Upper lobe of left lung (tissue), 6 donors: ENCODE data around the gene ARL5C. TPM values are rescaled to one million over a fixed set of nuclear protein-coding genes. Genes with fewer than 3 reads are reported as not detected.
A peak's percentile ranks its signal among the peaks of the same experiment; 100 is the strongest.

Source experiments
- ATAC-seq, 2 donors: fragments of 200-7000 bp; cut with Tn5 transposase; one replicate each; pipeline ENCODE4 v1.9.1; 2022; ENCODE audit warnings: mild to moderate bottlenecking in 2 of 2, moderate library complexity in 2 of 2; ENCODE audit not compliant: low FRiP score in 2 of 2
- DNase-seq, 2 donors: peaks; one replicate each; pipeline ENCODE4 v3.0.0-alpha.2; 2019 to 2020
- H3K27ac ChIP-seq, 4 donors: fragments of 200-600 bp; sonication (generic); one replicate each; pipeline ENCODE4 v1.5.1; 2016 to 2019
- H3K27me3 ChIP-seq, 4 donors: fragments of 200-600 bp; sonication (generic); one replicate each; pipeline ENCODE4 v1.5.1; 2017 to 2019
- H3K36me3 ChIP-seq, 4 donors: fragments of 200-600 bp; sonication (generic); one replicate each; pipeline ENCODE4 v1.5.1; 2016 to 2019
- H3K4me1 ChIP-seq, 4 donors: fragments of 200-600 bp; sonication (generic); one replicate each; pipeline ENCODE4 v1.5.1; 2018 to 2019
- H3K4me3 ChIP-seq, 4 donors: fragments of 200-600 bp; sonication (generic); one replicate each; pipeline ENCODE4 v1.5.1; 2017 to 2019; ENCODE audit warnings: mild to moderate bottlenecking in 2 of 4, moderate library complexity in 1 of 4
- H3K9me3 ChIP-seq, 4 donors: fragments of 200-600 bp; sonication (generic); one replicate each; pipeline ENCODE4 v1.5.1; 2018 to 2019
- EP300 ChIP-seq, 4 donors: sonication (generic); formaldehyde crosslinking; IDR thresholded peaks; one replicate each; pipeline ENCODE4 v1.5.1; 2017; ENCODE audit warnings: antibody characterized with exemption in 4 of 4, control low read depth in 2 of 4
- POLR2A ChIP-seq, 4 donors: fragments of 450-650 bp; IDR thresholded peaks; one replicate each; pipeline ENCODE4 v1.5.1; 2016 to 2017; ENCODE audit warnings: antibody characterized with exemption in 4 of 4, mild to moderate bottlenecking in 2 of 4
- POLR2AphosphoS5 ChIP-seq, 2 donors: sonication (generic); formaldehyde crosslinking; IDR thresholded peaks; one replicate each; pipeline ENCODE4 v1.5.1; 2017; ENCODE audit warnings: antibody characterized with exemption in 2 of 2
- WGBS, 2 donors: methylation state at CpG; one replicate each; pipeline ENCODE4 v1.1.5; 2017 to 2018; 5-methylcytosine and 5-hydroxymethylcytosine counted together
- total RNA-seq, 6 donors: library from RNA; depleted of rRNA in 4 of 6; stranded (reverse); fragments of >200 nt in 4 of 6; gene quantifications; one replicate each; pipeline versions ENCODE4 v1.1.0 to v1.2.1, GENCODE V29; 2016 to 2021
- TF ChIP-seq, protein P1 (sequence below), 6 experiments: fragments of 450-650 bp in 4 of 6; fragments of 200-600 bp in 2 of 6; sonication (generic) in 2 of 6; IDR thresholded peaks; one replicate each; pipeline ENCODE4 v1.5.1; 2016 to 2019; ENCODE audit warnings: antibody characterized with exemption in 6 of 6
- donor health status: DM: no; HTN: no; CAD: no; lungs with moderate emphysema.
- donor health status: DM: no; HTN: yes; CAD: no; lungs with severe emphysema.

The ARL5C gene
- total RNA-seq, 6 donors from 2014 or later, result 0.39 TPM; not detected in 5

DNA sequence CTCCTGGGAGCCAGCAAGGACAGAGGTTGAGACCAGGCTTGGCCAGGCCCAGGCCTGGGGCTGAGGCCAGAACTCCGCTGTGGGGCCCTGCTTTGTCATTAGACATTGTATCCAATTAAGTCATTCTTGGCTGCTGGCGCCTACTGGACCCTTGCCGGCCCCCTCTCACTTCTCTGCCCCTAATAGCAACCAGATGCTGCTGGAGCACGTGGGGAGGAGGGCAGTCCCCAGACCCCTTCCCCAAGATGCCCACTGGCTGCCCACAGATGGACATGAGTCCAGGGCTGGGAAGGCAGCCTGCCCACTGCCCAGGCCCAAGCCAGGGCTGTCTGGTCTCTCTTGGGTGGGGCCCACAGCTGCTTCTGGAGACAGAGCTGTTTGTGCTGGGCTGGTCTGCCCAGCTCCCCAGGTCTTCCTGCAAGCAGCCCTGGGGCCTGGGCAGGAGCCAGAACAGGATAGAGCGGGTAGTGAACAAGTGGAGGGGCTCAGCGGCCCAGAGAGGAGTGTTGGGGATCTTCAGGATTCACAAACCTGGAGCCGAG, 22.3 kb downstream of the ARL5C start:
- DNase-seq, result no peak
- Histone ChIP-seq H3K27me3 (no peaks in the 10 kb centered on the region), H3K4me1 (peaks cover 0 to 9% (median 2%) of the 10 kb centered on the region in 4 donors), H3K27ac (peak overlapping the region in 3 of 4 donors; percentile 15 to 30 (median 27)), H3K36me3 (no peaks in the 10 kb centered on the region), H3K9me3 (no peaks in the 10 kb centered on the region), H3K4me3 (no peak overlapping the region)
- 85 to 89% methylated on average over 5 to 7 of the region's 7 CpGs for WGBS, 2 donors
- ATAC-seq, result peak; percentile 11 to 79
- no peak for TF ChIP-seq POLR2AphosphoS5 (IDR thresholded peaks at IDR 0.05)
- TF ChIP-seq EP300 (IDR thresholded peaks at IDR 0.05), result no peak
- TF ChIP-seq, protein P1, sequence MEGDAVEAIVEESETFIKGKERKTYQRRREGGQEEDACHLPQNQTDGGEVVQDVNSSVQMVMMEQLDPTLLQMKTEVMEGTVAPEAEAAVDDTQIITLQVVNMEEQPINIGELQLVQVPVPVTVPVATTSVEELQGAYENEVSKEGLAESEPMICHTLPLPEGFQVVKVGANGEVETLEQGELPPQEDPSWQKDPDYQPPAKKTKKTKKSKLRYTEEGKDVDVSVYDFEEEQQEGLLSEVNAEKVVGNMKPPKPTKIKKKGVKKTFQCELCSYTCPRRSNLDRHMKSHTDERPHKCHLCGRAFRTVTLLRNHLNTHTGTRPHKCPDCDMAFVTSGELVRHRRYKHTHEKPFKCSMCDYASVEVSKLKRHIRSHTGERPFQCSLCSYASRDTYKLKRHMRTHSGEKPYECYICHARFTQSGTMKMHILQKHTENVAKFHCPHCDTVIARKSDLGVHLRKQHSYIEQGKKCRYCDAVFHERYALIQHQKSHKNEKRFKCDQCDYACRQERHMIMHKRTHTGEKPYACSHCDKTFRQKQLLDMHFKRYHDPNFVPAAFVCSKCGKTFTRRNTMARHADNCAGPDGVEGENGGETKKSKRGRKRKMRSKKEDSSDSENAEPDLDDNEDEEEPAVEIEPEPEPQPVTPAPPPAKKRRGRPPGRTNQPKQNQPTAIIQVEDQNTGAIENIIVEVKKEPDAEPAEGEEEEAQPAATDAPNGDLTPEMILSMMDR (IDR thresholded peaks at IDR 0.05), result no peak
- no peak for TF ChIP-seq POLR2A (IDR thresholded peaks at IDR 0.05)

DNA sequence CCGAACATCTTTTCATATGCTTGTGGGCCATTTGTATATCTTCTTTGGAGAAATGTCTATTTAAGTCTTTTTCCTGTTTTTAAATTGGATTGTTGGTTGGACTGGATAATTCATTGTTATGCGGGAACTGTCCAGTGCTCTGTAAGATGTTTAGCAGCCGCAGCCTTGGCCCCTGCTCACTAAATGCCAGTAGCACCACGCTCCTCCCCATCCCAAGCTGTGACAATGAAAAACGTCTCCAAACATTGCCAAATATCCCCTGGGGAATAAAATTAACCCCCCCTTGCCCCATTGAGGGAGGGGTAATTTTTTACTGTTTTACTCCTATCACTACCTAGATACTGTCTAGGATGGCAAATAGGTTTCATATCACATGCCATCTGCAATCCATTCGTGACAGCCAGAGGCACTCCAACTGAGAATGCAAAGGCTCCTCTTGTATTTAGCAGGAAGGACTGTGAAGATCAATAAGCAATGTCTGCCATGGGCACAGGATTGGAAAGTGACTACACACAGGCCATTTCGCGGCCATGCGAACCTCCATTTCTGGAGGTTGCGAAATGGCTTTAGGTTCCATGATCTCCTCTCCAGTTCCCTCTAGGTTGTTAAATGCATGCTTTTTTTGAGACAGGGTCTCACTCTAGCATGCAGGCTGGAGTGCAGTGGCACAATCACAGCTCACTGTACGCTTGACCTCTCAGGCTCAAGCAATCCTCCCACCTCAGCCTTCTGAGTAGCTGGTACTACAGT, 23.9 kb downstream of the ARL5C start:
- no peaks in the 10 kb centered on the region for H3K36me3 ChIP-seq
- 79 to 82% methylated on average over 11 of the region's 11 CpGs for WGBS, 2 donors
- no peak overlapping the region for H3K27ac ChIP-seq
- ATAC-seq (no peak), DNase-seq (no peak)
- TF ChIP-seq POLR2A (IDR thresholded peaks at IDR 0.05) (no peak), POLR2AphosphoS5 (IDR thresholded peaks at IDR 0.05) (no peak), EP300 (IDR thresholded peaks at IDR 0.05) (no peak)
- TF ChIP-seq, protein P1 (IDR thresholded peaks at IDR 0.05), result no peak
- peaks cover 0 to 9% (median 2%) of the 10 kb centered on the region in 4 donors for H3K4me1 ChIP-seq
- H3K9me3 ChIP-seq, result no peaks in the 10 kb centered on the region
- no peaks in the 10 kb centered on the region for H3K27me3 ChIP-seq
- no peak overlapping the region for H3K4me3 ChIP-seq

DNA sequence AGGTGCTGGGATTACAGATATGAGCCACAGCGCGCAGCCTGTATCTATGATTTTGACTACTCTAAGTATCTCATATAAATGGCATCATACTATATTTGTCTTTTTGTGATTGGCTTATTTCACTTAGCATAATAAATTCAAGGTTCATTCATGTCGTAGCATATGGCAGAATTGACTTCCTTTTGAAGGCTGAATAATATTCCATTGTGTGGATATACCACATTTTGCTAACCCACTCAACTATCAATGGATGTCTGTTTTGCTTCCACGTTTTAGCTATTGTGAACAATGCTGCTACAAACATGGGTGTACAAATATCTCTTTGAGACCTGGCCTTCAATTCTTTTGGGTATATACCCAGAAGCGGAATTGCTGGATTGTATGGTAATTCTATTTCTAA, 24.7 kb downstream of the ARL5C start:
- Histone ChIP-seq H3K27ac (no peak overlapping the region), H3K9me3 (no peaks in the 10 kb centered on the region), H3K36me3 (no peaks in the 10 kb centered on the region), H3K4me1 (peaks cover 0 to 9% (median 2%) of the 10 kb centered on the region in 4 donors), H3K4me3 (no peak overlapping the region), H3K27me3 (no peaks in the 10 kb centered on the region)
- DNase-seq (no peak), ATAC-seq (no peak)
- WGBS, 2 donors, result 94 to 97% methylated on average over 5 of the region's 5 CpGs
- no peak for TF ChIP-seq POLR2A (IDR thresholded peaks at IDR 0.05)
- TF ChIP-seq, protein P1 (IDR thresholded peaks at IDR 0.05), result no peak
- TF ChIP-seq EP300 (IDR thresholded peaks at IDR 0.05), result no peak

DNA sequence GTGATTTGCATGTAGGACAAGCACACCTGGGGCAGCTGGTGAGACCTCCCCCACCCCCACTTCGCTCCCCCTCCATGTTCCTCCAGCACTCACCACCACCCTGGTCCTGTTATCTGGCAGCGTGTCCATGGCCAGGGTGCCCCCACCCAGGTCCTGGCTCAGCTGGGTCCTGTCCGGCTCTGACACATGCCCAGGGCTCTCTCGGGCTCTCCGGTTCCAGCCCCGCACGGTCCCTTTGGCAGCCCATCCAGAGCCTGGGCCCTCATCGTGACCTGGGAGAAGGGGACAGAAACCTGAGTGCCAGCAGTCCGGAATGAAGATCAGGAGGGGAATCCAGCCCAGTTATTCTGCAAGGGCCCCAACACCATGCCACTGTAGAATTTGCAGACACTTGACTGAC, 26.4 kb downstream of the ARL5C start:
- Histone ChIP-seq H3K9me3 (no peaks in the 10 kb centered on the region), H3K4me1 (peaks cover 0 to 5% (median 0%) of the 10 kb centered on the region in 4 donors), H3K27ac (no peak overlapping the region), H3K27me3 (no peaks in the 10 kb centered on the region), H3K4me3 (no peak overlapping the region), H3K36me3 (no peaks in the 10 kb centered on the region)
- TF ChIP-seq, protein P1 (IDR thresholded peaks at IDR 0.05), result no peak
- TF ChIP-seq POLR2AphosphoS5 (IDR thresholded peaks at IDR 0.05), result no peak
- no peak for TF ChIP-seq POLR2A (IDR thresholded peaks at IDR 0.05)
- no peak for TF ChIP-seq EP300 (IDR thresholded peaks at IDR 0.05)
- DNase-seq, result no peak
- 87 to 100% methylated on average over 1 to 9 of the region's 9 CpGs for WGBS, 2 donors
- no peak for ATAC-seq
